AG10803 (cell line): ENCODE measurements around the gene FNDC5.

Experiments used
- DNase-seq: peaks from one replicate; pipeline ENCODE4 v3.0.0; 2010; ENCODE audit warnings: low read depth
- H3K4me3 ChIP-seq: 2 replicates; pipeline ENCODE4 v1.5.1; 2011; ENCODE audit warnings: mild to moderate bottlenecking, low read length, control low read depth
- CTCF ChIP-seq: conservative IDR thresholded peaks from 2 replicates; pipeline ENCODE4 v1.5.1; 2011; ENCODE audit warnings: mild to moderate bottlenecking, low read length, control low read depth, inconsistent platforms

The FNDC5 gene

DNA sequence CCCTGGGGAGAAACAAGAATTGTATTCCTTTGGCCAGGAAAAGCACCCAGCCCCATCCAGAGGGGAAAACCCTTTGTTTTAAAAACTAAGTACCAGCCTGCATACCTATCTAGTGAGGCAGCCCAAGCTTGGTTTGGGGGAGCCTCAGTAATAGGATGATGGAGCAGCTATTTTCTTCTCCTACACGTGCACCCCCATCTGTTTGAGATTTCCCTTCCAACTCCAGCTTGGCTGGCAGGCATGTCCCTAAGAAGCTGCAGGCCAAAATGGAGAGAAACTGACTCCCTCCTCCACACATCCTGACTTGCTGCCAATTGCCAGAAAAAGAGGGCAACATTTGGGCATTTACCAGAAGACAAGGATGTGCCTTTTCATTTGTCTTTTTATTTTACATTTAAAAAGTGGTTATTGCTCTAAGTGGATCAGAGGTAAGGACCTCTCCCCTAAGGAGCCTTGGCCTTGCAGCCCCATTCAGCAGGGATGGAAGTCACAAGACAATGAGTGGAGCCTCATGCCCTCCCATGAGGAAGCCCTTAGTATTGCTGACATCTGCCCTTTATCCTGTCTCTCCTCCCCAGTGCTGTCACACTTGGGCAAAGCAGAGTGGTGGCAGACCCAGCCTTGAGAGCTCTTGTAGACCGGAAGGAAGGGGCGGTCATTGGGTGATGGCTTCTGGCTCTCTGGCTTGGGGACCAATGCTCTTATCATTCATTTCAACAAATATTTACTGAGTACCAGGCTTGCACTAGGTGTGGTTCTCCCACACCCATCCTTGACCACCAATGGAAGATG, 8.6 kb downstream of the FNDC5 start:
- no peak for TF ChIP-seq CTCF
- H3K4me3 ChIP-seq, result no peak overlapping the region
- DNase-seq, result peak; percentile 55

DNA sequence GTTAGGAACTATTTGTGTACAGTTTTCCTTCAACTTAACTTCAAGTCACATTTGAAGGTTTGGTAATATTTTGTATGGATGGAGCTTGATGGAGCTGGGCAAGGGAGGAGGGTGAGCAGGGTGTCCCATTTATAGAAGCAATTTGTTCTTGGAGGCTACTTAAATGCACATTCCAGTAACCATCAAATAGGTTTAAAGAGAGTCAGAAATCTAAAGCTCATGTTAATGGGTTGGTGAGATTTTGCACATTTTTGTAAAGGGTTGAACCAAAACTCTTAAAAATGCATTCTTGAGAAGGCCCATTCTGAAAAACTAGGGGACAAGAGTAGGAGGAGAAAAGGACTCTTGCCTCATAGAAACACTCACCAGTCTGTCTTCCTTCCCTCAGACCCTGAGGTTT, 10.1 kb downstream of the FNDC5 start:
- no peak for DNase-seq
- H3K4me3 ChIP-seq, result no peak overlapping the region
- TF ChIP-seq CTCF, result no peak

DNA sequence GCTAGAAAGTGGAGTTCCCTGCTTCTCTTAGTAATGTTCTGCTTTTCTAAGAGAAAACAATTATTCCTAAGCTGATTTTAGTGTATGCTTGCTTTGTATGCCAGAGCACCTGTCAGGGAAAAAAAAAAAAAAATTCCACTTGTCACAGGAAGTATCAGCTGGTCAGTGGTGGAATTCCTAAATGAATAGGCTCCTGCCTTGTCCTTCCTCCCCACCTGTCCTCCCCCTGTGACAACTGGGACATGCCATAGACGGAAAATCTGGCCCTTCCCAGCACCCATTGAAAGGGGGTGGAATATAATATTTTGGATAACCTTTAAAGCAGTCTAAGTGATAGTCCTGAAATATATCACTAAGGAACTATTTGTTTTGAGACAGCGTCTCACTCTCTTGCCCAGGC, 10.8 kb downstream of the FNDC5 start:
- TF ChIP-seq CTCF, result no peak
- DNase-seq, result no peak
- H3K4me3 ChIP-seq, result no peak overlapping the region

DNA sequence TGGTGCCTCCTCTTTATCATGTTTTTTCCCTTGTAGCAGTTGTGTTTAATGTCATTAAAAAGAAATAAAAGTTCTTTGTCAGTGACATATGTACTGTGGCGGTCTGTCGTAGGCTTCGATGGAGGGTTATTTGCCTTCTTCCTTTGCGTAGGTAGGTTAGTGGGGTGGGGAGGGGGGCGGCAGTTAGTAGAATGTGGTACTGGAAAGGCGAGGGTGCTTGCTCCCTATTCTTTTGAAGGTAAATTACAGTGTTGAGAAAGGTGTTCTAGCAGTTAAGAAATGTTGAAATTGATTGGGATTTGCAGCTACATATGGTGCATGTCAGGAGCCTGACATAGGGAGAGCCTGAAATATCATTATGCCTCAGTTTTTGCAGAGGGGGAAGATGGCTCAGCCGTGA, 11.9 kb downstream of the FNDC5 start:
- DNase-seq, result no peak
- H3K4me3 ChIP-seq, result no peak overlapping the region
- TF ChIP-seq CTCF, result no peak

GRCh38 chr1:32858136-32858535, 12.6 kb downstream of the FNDC5 start:
- no peak for TF ChIP-seq CTCF
- H3K4me3 ChIP-seq, result no peak overlapping the region
- DNase-seq, result no peak

DNA sequence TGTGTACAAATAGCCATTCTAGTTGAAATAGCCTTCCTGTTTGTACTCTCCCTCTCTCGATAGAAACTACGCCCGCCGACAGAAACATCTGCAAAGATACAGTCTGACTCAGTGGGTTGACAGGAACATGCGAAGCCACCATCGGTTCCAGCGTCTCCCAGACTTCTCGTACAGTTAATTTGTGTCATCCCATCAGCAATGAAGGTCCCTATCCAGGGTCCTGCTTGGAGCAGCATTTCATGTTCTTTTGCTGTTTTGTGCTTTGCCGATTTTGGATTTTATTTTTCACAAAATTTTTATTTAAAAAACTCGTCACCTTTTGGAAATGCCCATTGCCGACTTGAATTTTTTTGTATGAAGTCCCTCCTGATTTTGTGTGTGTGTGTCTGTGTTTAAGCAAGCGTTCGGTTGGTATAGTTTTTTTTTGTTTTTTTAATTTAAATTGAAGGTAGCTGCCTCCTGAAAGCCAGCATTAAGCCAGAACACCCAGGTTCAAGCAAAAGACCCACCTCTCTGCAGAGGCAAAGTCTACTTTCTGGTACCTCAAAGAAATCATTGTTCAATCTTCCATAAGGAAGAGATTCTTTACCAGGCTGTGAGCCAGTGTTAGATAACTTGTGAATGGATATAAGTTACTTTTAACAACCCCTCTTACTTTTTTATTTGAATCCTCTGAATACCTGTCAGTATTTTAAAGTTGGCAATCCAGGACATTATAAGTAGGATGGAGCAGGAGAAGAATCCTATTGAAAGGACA, 14.7 kb downstream of the FNDC5 start:
- no peak for TF ChIP-seq CTCF
- no peak for DNase-seq
- H3K4me3 ChIP-seq, result no peak overlapping the region
